Measurements from ENCODE around the gene HADHB. TPM values are rescaled to one million over a fixed set of nuclear protein-coding genes. Genes with fewer than 3 reads are reported as not detected.

The HADHB gene
- polyA plus RNA-seq, 3 donors, result 94.3 to 200 (median 186) TPM

- Histone ChIP-seq H3K4me3 (replicated peaks in 1 of 3; ENCODE audit: low read depth in 2 of 3, low read length in 3 of 3) (no peak overlapping the region), H3K36me3 (replicated peaks in 1 of 2; ENCODE audit: control insufficient read depth in 1 of 2, insufficient read depth in 2 of 2, low read length in 2 of 2) (peaks cover 22 to 35% of the 10 kb centered on the region in 2 donors), H3K4me1 (ENCODE audit: control insufficient read depth in 1 of 2, insufficient read depth in 2 of 2, low read length in 2 of 2) (peaks cover 52 to 56% of the 10 kb centered on the region in 2 donors), H3K79me2 (ENCODE audit: insufficient read depth, low read length) (peaks cover 12% of the 10 kb centered on the region), H3K27me3 (ENCODE audit: control insufficient read depth in 2 of 2, insufficient read depth in 2 of 2, low read length in 2 of 2) (no peaks in the 10 kb centered on the region), H2AFZ (ENCODE audit: insufficient read depth, low read depth, low read length, poor library complexity, severe bottlenecking) (no peak overlapping the region), H3K27ac (ENCODE audit: low read depth in 1 of 2, low read length in 2 of 2) (peak overlapping the region in 1 of 2 donors; percentile 87), H3K4me2 (replicated peaks; ENCODE audit: extremely low read depth, low read length, poor library complexity, severe bottlenecking) (peak overlapping the region; percentile 18), H3K9ac (ENCODE audit: insufficient read depth, low read length, poor library complexity, severe bottlenecking) (no peak overlapping the region), H3K9me3 (replicated peaks in 1 of 2; ENCODE audit: control insufficient read depth in 1 of 2, insufficient read depth in 1 of 2, low read length in 2 of 2) (no peaks in the 10 kb centered on the region), H4K20me1 (ENCODE audit: insufficient read depth, low read length) (no peaks in the 10 kb centered on the region)
- H3K36me3 Mint-ChIP-seq, result peaks cover 32 to 43% of the 10 kb centered on the region in 2 donors
- no peak for TF ChIP-seq CTCF (IDR thresholded peaks at IDR 0.05)
- 43% methylated on average over 2 of the region's 2 CpGs for WGBS (ENCODE audit: insufficient coverage)
- intact Hi-C loops (cut with micrococcal nuclease), result no loop called here
- peak in 2 of 3 donors; percentile 68 for DNase-seq
- peaks cover 55% of the 10 kb centered on the region for H3K4me1 Mint-ChIP-seq
- H3K9me3 Mint-ChIP-seq, result no peaks in the 10 kb centered on the region
- no peak overlapping the region for H3K4me3 Mint-ChIP-seq
- H3K27ac Mint-ChIP-seq, result peak overlapping the region in 6 of 7 donors; percentile 51 to 86 (median 66)
- no peaks in the 10 kb centered on the region for H3K27me3 Mint-ChIP-seq (ENCODE audit: low read depth in 3 of 3)
These were observed 28.8 kb downstream of the HADHB start for GRCh38 chr2:26273501-26273900.

DNA sequence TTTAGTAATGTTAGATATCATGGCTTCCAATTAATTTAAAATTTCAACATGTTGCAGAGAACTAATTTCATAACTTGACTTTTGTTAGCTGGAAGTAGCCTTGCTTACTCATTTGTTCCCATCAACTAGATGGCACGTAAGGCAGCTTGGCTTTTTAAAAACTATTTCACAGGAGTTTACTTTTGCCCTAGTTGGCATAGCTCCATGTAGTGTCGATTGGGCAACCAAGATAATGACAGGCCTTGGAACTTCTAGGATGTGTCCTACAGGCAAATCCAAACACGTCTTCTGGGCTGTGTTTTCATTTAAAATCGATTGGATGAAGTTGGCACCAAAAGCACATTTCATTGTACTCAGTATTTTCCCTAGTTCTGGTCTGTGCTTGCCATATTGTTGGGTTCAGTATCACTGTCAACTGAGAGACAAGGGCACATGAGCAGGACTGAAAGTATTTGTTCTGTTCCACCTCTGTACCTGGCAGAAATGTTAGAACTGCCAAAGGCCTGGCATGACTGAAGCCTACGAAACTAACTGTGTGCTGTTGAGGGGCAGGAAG is 29.4 kb downstream of the HADHB start:
- H3K4me1 ChIP-seq (ENCODE audit: control insufficient read depth in 1 of 2, insufficient read depth in 2 of 2, low read length in 2 of 2), result peaks cover 46 to 49% of the 10 kb centered on the region in 2 donors
- no peaks in the 10 kb centered on the region for H3K27me3 ChIP-seq (ENCODE audit: control insufficient read depth in 2 of 2, insufficient read depth in 2 of 2, low read length in 2 of 2)
- intact Hi-C loops (cut with micrococcal nuclease), result no loop called here
- Mint-ChIP-seq H3K36me3 (peaks cover 38 to 49% of the 10 kb centered on the region in 2 donors), H3K4me1 (peaks cover 48% of the 10 kb centered on the region), H3K27me3 (ENCODE audit: low read depth in 3 of 3) (no peaks in the 10 kb centered on the region), H3K4me3 (no peak overlapping the region), H3K9me3 (no peaks in the 10 kb centered on the region), H3K27ac (peak overlapping the region; percentile 73 to 90 (median 86))
- H3K4me3 ChIP-seq (replicated peaks in 1 of 3; ENCODE audit: low read depth in 2 of 3, low read length in 3 of 3), result no peak overlapping the region
- H3K9me3 ChIP-seq (replicated peaks in 1 of 2; ENCODE audit: control insufficient read depth in 1 of 2, insufficient read depth in 1 of 2, low read length in 2 of 2), result no peaks in the 10 kb centered on the region
- no peak overlapping the region for H2AFZ ChIP-seq (ENCODE audit: insufficient read depth, low read depth, low read length, poor library complexity, severe bottlenecking)
- peaks cover 28 to 42% of the 10 kb centered on the region in 2 donors for H3K36me3 ChIP-seq (replicated peaks in 1 of 2; ENCODE audit: control insufficient read depth in 1 of 2, insufficient read depth in 2 of 2, low read length in 2 of 2)
- WGBS (ENCODE audit: insufficient coverage), result 27% methylated on average over 3 of the region's 5 CpGs
- H4K20me1 ChIP-seq (ENCODE audit: insufficient read depth, low read length), result no peaks in the 10 kb centered on the region
- no peak for TF ChIP-seq CTCF (IDR thresholded peaks at IDR 0.05)
- no peak overlapping the region for H3K9ac ChIP-seq (ENCODE audit: insufficient read depth, low read length, poor library complexity, severe bottlenecking)
- peak; percentile 82 to 93 (median 90) for DNase-seq
- peak overlapping the region; percentile 29 to 87 for H3K27ac ChIP-seq (ENCODE audit: low read depth in 1 of 2, low read length in 2 of 2)
- H3K4me2 ChIP-seq (replicated peaks; ENCODE audit: extremely low read depth, low read length, poor library complexity, severe bottlenecking), result peak overlapping the region; percentile 18
- peaks cover 12% of the 10 kb centered on the region for H3K79me2 ChIP-seq (ENCODE audit: insufficient read depth, low read length)

Measured in CD14-positive monocyte (primary cell).